ENCODE results near the gene MBOAT2. TPM values are rescaled to one million over a fixed set of nuclear protein-coding genes. Genes with fewer than 3 reads are reported as not detected.

Gene MBOAT2
- polyA plus RNA-seq, 3 donors = 5.1 to 9.0 (median 5.5) TPM

- Histone ChIP-seq H4K20me1 (ENCODE audit: insufficient read depth, low read length) (no peaks in the 10 kb centered on the region), H3K9me3 (replicated peaks in 1 of 2; ENCODE audit: control insufficient read depth in 1 of 2, insufficient read depth in 1 of 2, low read length in 2 of 2) (no peaks in the 10 kb centered on the region), H3K27me3 (ENCODE audit: control insufficient read depth in 2 of 2, insufficient read depth in 2 of 2, low read length in 2 of 2) (no peaks in the 10 kb centered on the region), H3K4me1 (ENCODE audit: control insufficient read depth in 1 of 2, insufficient read depth in 2 of 2, low read length in 2 of 2) (no peaks in the 10 kb centered on the region), H3K79me2 (ENCODE audit: insufficient read depth, low read length) (peaks cover 39% of the 10 kb centered on the region), H3K4me3 (replicated peaks in 1 of 3; ENCODE audit: low read depth in 2 of 3, low read length in 3 of 3) (no peak overlapping the region), H2AFZ (ENCODE audit: insufficient read depth, low read depth, low read length, poor library complexity, severe bottlenecking) (no peak overlapping the region), H3K36me3 (replicated peaks in 1 of 2; ENCODE audit: control insufficient read depth in 1 of 2, insufficient read depth in 2 of 2, low read length in 2 of 2) (no peaks in the 10 kb centered on the region), H3K9ac (ENCODE audit: insufficient read depth, low read length, poor library complexity, severe bottlenecking) (no peak overlapping the region), H3K4me2 (replicated peaks; ENCODE audit: extremely low read depth, low read length, poor library complexity, severe bottlenecking) (no peak overlapping the region), H3K27ac (ENCODE audit: low read depth in 1 of 2, low read length in 2 of 2) (no peak overlapping the region)
- intact Hi-C loops (cut with micrococcal nuclease) = no loop called here
- TF ChIP-seq CTCF (IDR thresholded peaks at IDR 0.05) = no peak
- H3K36me3 Mint-ChIP-seq = peaks cover 4% of the 10 kb centered on the region in 2 donors
- H3K4me1 Mint-ChIP-seq = peaks cover 3% of the 10 kb centered on the region
- peaks cover 0 to 11% (median 3%) of the 10 kb centered on the region in 7 donors for H3K9me3 Mint-ChIP-seq
- H3K27ac Mint-ChIP-seq = no peak overlapping the region
- peaks cover 0 to 2% (median 0%) of the 10 kb centered on the region in 3 donors for H3K27me3 Mint-ChIP-seq (ENCODE audit: low read depth in 3 of 3)
- no peak for DNase-seq
- WGBS (ENCODE audit: insufficient coverage) = no CpG with 5 or more reads among the region's 9 CpGs
- no peak overlapping the region for H3K4me3 Mint-ChIP-seq
Measured at GRCh38 chr2:8966123-8966908, 37.2 kb downstream of the MBOAT2 start.

GRCh38 chr2:8965216-8965969, 38.1 kb downstream of the MBOAT2 start:
- H3K27me3 Mint-ChIP-seq (ENCODE audit: low read depth in 3 of 3) = peaks cover 0 to 2% (median 0%) of the 10 kb centered on the region in 3 donors
- no peak for DNase-seq
- Histone ChIP-seq H3K36me3 (replicated peaks in 1 of 2; ENCODE audit: control insufficient read depth in 1 of 2, insufficient read depth in 2 of 2, low read length in 2 of 2) (no peaks in the 10 kb centered on the region), H3K9ac (ENCODE audit: insufficient read depth, low read length, poor library complexity, severe bottlenecking) (no peak overlapping the region), H3K27me3 (ENCODE audit: control insufficient read depth in 2 of 2, insufficient read depth in 2 of 2, low read length in 2 of 2) (no peaks in the 10 kb centered on the region), H4K20me1 (ENCODE audit: insufficient read depth, low read length) (no peaks in the 10 kb centered on the region), H3K4me2 (replicated peaks; ENCODE audit: extremely low read depth, low read length, poor library complexity, severe bottlenecking) (no peak overlapping the region), H3K27ac (ENCODE audit: low read depth in 1 of 2, low read length in 2 of 2) (no peak overlapping the region), H3K4me1 (ENCODE audit: control insufficient read depth in 1 of 2, insufficient read depth in 2 of 2, low read length in 2 of 2) (no peaks in the 10 kb centered on the region), H2AFZ (ENCODE audit: insufficient read depth, low read depth, low read length, poor library complexity, severe bottlenecking) (no peak overlapping the region), H3K79me2 (ENCODE audit: insufficient read depth, low read length) (peaks cover 39% of the 10 kb centered on the region), H3K9me3 (replicated peaks in 1 of 2; ENCODE audit: control insufficient read depth in 1 of 2, insufficient read depth in 1 of 2, low read length in 2 of 2) (no peaks in the 10 kb centered on the region), H3K4me3 (replicated peaks in 1 of 3; ENCODE audit: low read depth in 2 of 3, low read length in 3 of 3) (no peak overlapping the region)
- peaks cover 4% of the 10 kb centered on the region in 2 donors for H3K36me3 Mint-ChIP-seq
- H3K4me3 Mint-ChIP-seq = no peak overlapping the region
- intact Hi-C loops (cut with micrococcal nuclease) = no loop called here
- WGBS (ENCODE audit: insufficient coverage) = no CpG with 5 or more reads among the region's 8 CpGs
- peaks cover 0 to 10% (median 4%) of the 10 kb centered on the region in 7 donors for H3K9me3 Mint-ChIP-seq
- TF ChIP-seq CTCF (IDR thresholded peaks at IDR 0.05) = no peak
- H3K4me1 Mint-ChIP-seq = peaks cover 3% of the 10 kb centered on the region
- H3K27ac Mint-ChIP-seq = no peak overlapping the region

All from CD14-positive monocyte (primary cell).